Cerebellar cortex (tissue), 1 donor: ENCODE measurements around the gene SCAF11.
"Not testable (repeated sequence)": the region's sequence is repeated elsewhere in the genome, so short reads cannot be mapped to it uniquely, and the experiment has no call there.

Experiments
- DNase-seq: peaks from one replicate; pipeline ENCODE4 v3.0.0-alpha.2; 2015; ENCODE audit warnings: low spot score

SCAF11 gene

GRCh38 chr12:45990468-45991283 is at the start of gene SCAF11:
SCAF11 (minus strand) TSS chr12:45990574; CDS start chr12:45964167, 26,407 bp downstream.
- DNase-seq: peak; percentile 100

- DNase-seq: not testable (repeated sequence)
These were observed 46.7 kb upstream of the SCAF11 start for GRCh38 chr12:46037066-46037465.

- DNase-seq: no peak
These were observed 36.8 kb upstream of the SCAF11 start for GRCh38 chr12:46027172-46027571.

GRCh38 chr12:46024099-46024498 is 33.7 kb upstream of the SCAF11 start:
- DNase-seq: no peak

GRCh38 chr12:46020768-46021167 is 30.4 kb upstream of the SCAF11 start:
- no peak for DNase-seq

- DNase-seq: not testable (repeated sequence)
These were observed 28.3 kb upstream of the SCAF11 start for GRCh38 chr12:46018712-46019111.

- not testable (repeated sequence) for DNase-seq
These were observed 27.5 kb upstream of the SCAF11 start for GRCh38 chr12:46017866-46018375.

GRCh38 chr12:46005823-46006222 is 15.4 kb upstream of the SCAF11 start:
- DNase-seq: no peak

GRCh38 chr12:46005151-46005797 is 14.9 kb upstream of the SCAF11 start:
- DNase-seq: no peak

- DNase-seq: no peak
These were observed 14.3 kb upstream of the SCAF11 start for GRCh38 chr12:46004715-46005114.

- DNase-seq: not testable (repeated sequence)
These were observed 9.7 kb upstream of the SCAF11 start for GRCh38 chr12:46000076-46000475.

- DNase-seq: peak; percentile 5
These were observed 4.4 kb upstream of the SCAF11 start for GRCh38 chr12:45994736-45995135.

GRCh38 chr12:45991284-45992249 is 1.2 kb upstream of the SCAF11 start:
- peak; percentile 89 for DNase-seq

- DNase-seq: peak; percentile 74
These were observed 480 bp downstream of the SCAF11 start for GRCh38 chr12:45989721-45990467.

GRCh38 chr12:45989287-45989686 is 1.1 kb downstream of the SCAF11 start:
- DNase-seq: no peak

GRCh38 chr12:45988264-45988663 is 2.1 kb downstream of the SCAF11 start:
- DNase-seq: no peak

- DNase-seq: no peak
These were observed 3.0 kb downstream of the SCAF11 start for GRCh38 chr12:45987340-45987727.

- DNase-seq: no peak
These were observed 3.6 kb downstream of the SCAF11 start for GRCh38 chr12:45986641-45987339.

- DNase-seq: no peak
These were observed 9.1 kb downstream of the SCAF11 start for GRCh38 chr12:45981075-45981837.

- DNase-seq: no peak
These were observed 9.8 kb downstream of the SCAF11 start for GRCh38 chr12:45980540-45980939.
